ENCODE results near the gene TRIM54. TPM values are rescaled to one million over a fixed set of nuclear protein-coding genes. Genes with fewer than 3 reads are reported as not detected.
"Not testable (repeated sequence)": the region's sequence is repeated elsewhere in the genome, so short reads cannot be mapped to it uniquely, and the experiment has no call there.

TRIM54 gene
- total and polyA plus RNA-seq, 5 experiments from 2014 or later, result 0.19 TPM; not detected in 4

GRCh38 chr2:27272537-27273522 is 9.4 kb upstream of the TRIM54 start:
- H3K4me3 Mint-ChIP-seq, ATAC-seq, H3K36me3 Mint-ChIP-seq, H3K4me1 Mint-ChIP-seq, DNase-seq, H3K9me3 Mint-ChIP-seq: not testable (repeated sequence)
- POLR2A ChIA-PET, result interaction anchor here (1.2 kb wide), 1 partner anchor 11 kb away, joined by 3 read pairs; no protein-coding TSS in a partner anchor
- peak overlapping the region in 1 of 10 donors; percentile 74 for H3K27ac Mint-ChIP-seq
- H3K27me3 Mint-ChIP-seq, result peaks cover 6 to 16% (median 11%) of the 10 kb centered on the region in 5 donors

GRCh38 chr2:27275211-27276150 is 6.7 kb upstream of the TRIM54 start, which contains the start of gene DNAJC5G:
TSS of gene DNAJC5G (plus strand) at chr2:27275433. CDS start at chr2:27276729, 1,296 bp downstream.
- Mint-ChIP-seq H3K4me1 (peaks cover 0 to 4% (median 2%) of the 10 kb centered on the region in 4 donors), H3K36me3 (no peaks in the 10 kb centered on the region), H3K27me3 (peaks cover 8 to 14% (median 12%) of the 10 kb centered on the region in 5 donors), H3K4me3 (no peak within 1 kb of the TSS), H3K27ac (peak within 1 kb of the TSS in 1 of 10 donors; percentile 24), H3K9me3 (no peaks in the 10 kb centered on the region)
- POLR2A ChIA-PET, result no interaction called here
- DNase-seq (no peak), ATAC-seq (no peak)

GRCh38 chr2:27278010-27278409 is 4.2 kb upstream of the TRIM54 start:
- POLR2A ChIA-PET, result interaction anchor here (0.6 to 2.5 kb wide), 5 partner anchors 13 to 687 kb away, joined by 3 to 11 read pairs (median 5); no protein-coding TSS in a partner anchor
- Mint-ChIP-seq H3K4me3 (no peak overlapping the region), H3K4me1 (peaks cover 0 to 4% (median 2%) of the 10 kb centered on the region in 4 donors), H3K9me3 (no peaks in the 10 kb centered on the region), H3K27me3 (peaks cover 11 to 34% (median 16%) of the 10 kb centered on the region in 5 donors), H3K36me3 (no peaks in the 10 kb centered on the region), H3K27ac (no peak overlapping the region)
- ATAC-seq (no peak), DNase-seq (no peak)

GRCh38 chr2:27280826-27281225 is 1.4 kb upstream of the TRIM54 start:
- ATAC-seq, result no peak
- DNase-seq, result no peak
- peaks cover 7 to 38% (median 13%) of the 10 kb centered on the region in 5 donors for H3K27me3 Mint-ChIP-seq
- H3K4me3 Mint-ChIP-seq, result no peak overlapping the region
- POLR2A ChIA-PET, result interaction anchor here (0.7 to 1.2 kb wide), 2 partner anchors 22 to 111 kb away, joined by 3 read pairs; no protein-coding TSS in a partner anchor
- H3K4me1 Mint-ChIP-seq, result peaks cover 0 to 4% (median 2%) of the 10 kb centered on the region in 4 donors
- H3K36me3 Mint-ChIP-seq, result no peaks in the 10 kb centered on the region
- H3K27ac Mint-ChIP-seq, result no peak overlapping the region
- H3K9me3 Mint-ChIP-seq, result no peaks in the 10 kb centered on the region

GRCh38 chr2:27281442-27281841 is 787 bp upstream of the TRIM54 start:
- POLR2A ChIA-PET, result interaction anchor here (0.7 to 1.2 kb wide), 2 partner anchors 22 to 112 kb away, joined by 3 read pairs; no protein-coding TSS in a partner anchor
- ATAC-seq (no peak), DNase-seq (no peak)
- Mint-ChIP-seq H3K9me3 (no peaks in the 10 kb centered on the region), H3K4me3 (no peak overlapping the region), H3K4me1 (peaks cover 0 to 4% (median 2%) of the 10 kb centered on the region in 4 donors), H3K27me3 (peaks cover 6 to 38% (median 13%) of the 10 kb centered on the region in 5 donors), H3K36me3 (no peaks in the 10 kb centered on the region), H3K27ac (peak overlapping the region in 1 of 10 donors; percentile 7)

GRCh38 chr2:27282892-27283291 is 663 bp downstream of the TRIM54 start:
- no peaks in the 10 kb centered on the region for H3K9me3 Mint-ChIP-seq
- H3K4me3 Mint-ChIP-seq, result no peak overlapping the region
- ATAC-seq (no peak), DNase-seq (no peak)
- no peaks in the 10 kb centered on the region for H3K36me3 Mint-ChIP-seq
- POLR2A ChIA-PET, result no interaction called here
- H3K27me3 Mint-ChIP-seq, result peaks cover 5 to 30% (median 9%) of the 10 kb centered on the region in 5 donors
- no peak overlapping the region for H3K27ac Mint-ChIP-seq
- peaks cover 0 to 4% (median 2%) of the 10 kb centered on the region in 4 donors for H3K4me1 Mint-ChIP-seq

GRCh38 chr2:27284996-27285395 is 2.8 kb downstream of the TRIM54 start:
- Mint-ChIP-seq H3K27me3 (peaks cover 5 to 28% (median 7%) of the 10 kb centered on the region in 5 donors), H3K4me3 (no peak overlapping the region), H3K4me1 (peaks cover 0 to under 1% (median under 1%) of the 10 kb centered on the region in 4 donors), H3K27ac (no peak overlapping the region), H3K9me3 (no peaks in the 10 kb centered on the region), H3K36me3 (no peaks in the 10 kb centered on the region)
- POLR2A ChIA-PET, result interaction anchor here (1.5 kb wide), 1 partner anchor 38 kb away, joined by 4 read pairs; the partner anchor contains the start of gene MPV17
- no peak for DNase-seq
- ATAC-seq, result no peak

- peaks cover 4 to 28% (median 7%) of the 10 kb centered on the region in 5 donors for H3K27me3 Mint-ChIP-seq
- POLR2A ChIA-PET, result no interaction called here
- no peak overlapping the region for H3K27ac Mint-ChIP-seq
- H3K4me1 Mint-ChIP-seq, result no peaks in the 10 kb centered on the region
- H3K36me3 Mint-ChIP-seq, result no peaks in the 10 kb centered on the region
- no peak for ATAC-seq
- no peak overlapping the region for H3K4me3 Mint-ChIP-seq
- no peaks in the 10 kb centered on the region for H3K9me3 Mint-ChIP-seq
- no peak for DNase-seq
Measured at GRCh38 chr2:27285481-27285880, 3.3 kb downstream of the TRIM54 start.

- Mint-ChIP-seq H3K4me3 (no peak overlapping the region), H3K27ac (no peak overlapping the region), H3K27me3 (peaks cover 0 to 16% (median 6%) of the 10 kb centered on the region in 5 donors), H3K4me1 (no peaks in the 10 kb centered on the region), H3K36me3 (no peaks in the 10 kb centered on the region), H3K9me3 (no peaks in the 10 kb centered on the region)
- no peak for ATAC-seq
- DNase-seq, result no peak
- POLR2A ChIA-PET, result no interaction called here
Measured at GRCh38 chr2:27288610-27289009, 6.4 kb downstream of the TRIM54 start.

GRCh38 chr2:27290549-27290948 is 8.3 kb downstream of the TRIM54 start:
- Mint-ChIP-seq H3K4me3 (no peak overlapping the region), H3K9me3 (no peaks in the 10 kb centered on the region), H3K36me3 (no peaks in the 10 kb centered on the region), H3K27ac (no peak overlapping the region), H3K4me1 (no peaks in the 10 kb centered on the region), H3K27me3 (peaks cover 3 to 16% (median 7%) of the 10 kb centered on the region in 5 donors)
- POLR2A ChIA-PET, result no interaction called here
- DNase-seq (no peak), ATAC-seq (no peak)

- DNase-seq (no peak), ATAC-seq (no peak)
- no peaks in the 10 kb centered on the region for H3K4me1 Mint-ChIP-seq
- H3K27ac Mint-ChIP-seq, result peak overlapping the region in 1 of 10 donors; percentile 72
- peaks cover 6 to 16% (median 7%) of the 10 kb centered on the region in 5 donors for H3K27me3 Mint-ChIP-seq
- POLR2A ChIA-PET, result interaction anchor here (1.4 kb wide), 1 partner anchor 11 kb away, joined by 4 read pairs; no protein-coding TSS in a partner anchor
- H3K36me3 Mint-ChIP-seq, result no peaks in the 10 kb centered on the region
- H3K9me3 Mint-ChIP-seq, result no peaks in the 10 kb centered on the region
- no peak overlapping the region for H3K4me3 Mint-ChIP-seq
Measured at GRCh38 chr2:27291865-27292264, 9.6 kb downstream of the TRIM54 start.

GRCh38 chr2:27294928-27295327 is 12.7 kb downstream of the TRIM54 start:
- POLR2A ChIA-PET, result no interaction called here
- Mint-ChIP-seq H3K27me3 (peaks cover 4 to 20% (median 13%) of the 10 kb centered on the region in 5 donors), H3K9me3 (no peaks in the 10 kb centered on the region), H3K4me1 (no peaks in the 10 kb centered on the region), H3K4me3 (no peak overlapping the region), H3K27ac (no peak overlapping the region), H3K36me3 (no peaks in the 10 kb centered on the region)
- ATAC-seq (no peak), DNase-seq (no peak)
